ENCODE measurements around the gene TPCN1.

The TPCN1 gene

DNA sequence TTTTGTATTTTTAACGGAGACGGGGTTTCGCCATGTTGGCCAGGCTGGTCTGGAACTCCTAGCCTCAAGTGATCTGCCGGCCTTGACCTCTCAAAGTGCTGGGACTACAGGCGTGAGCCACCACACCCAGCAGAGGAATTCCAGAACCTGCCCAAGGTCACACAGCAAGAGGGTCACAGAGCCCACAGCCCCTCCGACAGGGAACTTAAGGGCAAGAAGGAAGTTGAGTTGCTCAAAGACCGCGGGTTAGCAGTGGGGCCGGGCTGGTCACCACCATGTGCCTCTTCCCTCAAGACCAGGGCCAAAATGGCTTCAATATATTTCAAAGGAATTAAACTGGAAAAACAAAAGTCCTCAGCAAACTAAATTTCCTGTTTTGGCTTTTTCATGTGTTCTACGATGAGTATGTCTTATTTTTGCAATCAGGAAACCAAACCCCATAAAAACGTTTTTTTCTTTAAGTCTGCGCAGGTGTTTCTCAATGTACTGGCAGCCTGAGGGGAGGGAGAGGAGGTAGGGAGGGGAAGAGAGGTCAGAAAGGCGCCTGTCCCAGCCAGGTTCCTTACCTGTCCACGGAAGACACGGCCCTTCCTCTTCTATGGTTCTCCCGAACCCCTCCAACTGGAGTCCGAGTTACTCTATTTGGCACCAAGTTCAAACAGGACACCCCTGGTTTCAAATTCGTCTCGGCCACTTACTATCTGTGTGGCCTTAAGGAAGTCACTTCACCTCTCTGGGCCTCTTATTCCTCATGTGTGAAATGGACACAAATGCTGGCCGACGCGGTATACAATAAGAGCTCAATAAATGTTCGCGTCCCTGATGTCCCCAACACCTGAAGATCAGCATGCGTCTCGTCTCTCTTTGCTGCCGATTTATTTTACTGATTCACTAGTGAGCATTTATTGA lies 112.9 kb downstream of the TPCN1 start:
- no peak for DNase-seq (ENCODE audit: low read depth in 2 of 2)

DNA sequence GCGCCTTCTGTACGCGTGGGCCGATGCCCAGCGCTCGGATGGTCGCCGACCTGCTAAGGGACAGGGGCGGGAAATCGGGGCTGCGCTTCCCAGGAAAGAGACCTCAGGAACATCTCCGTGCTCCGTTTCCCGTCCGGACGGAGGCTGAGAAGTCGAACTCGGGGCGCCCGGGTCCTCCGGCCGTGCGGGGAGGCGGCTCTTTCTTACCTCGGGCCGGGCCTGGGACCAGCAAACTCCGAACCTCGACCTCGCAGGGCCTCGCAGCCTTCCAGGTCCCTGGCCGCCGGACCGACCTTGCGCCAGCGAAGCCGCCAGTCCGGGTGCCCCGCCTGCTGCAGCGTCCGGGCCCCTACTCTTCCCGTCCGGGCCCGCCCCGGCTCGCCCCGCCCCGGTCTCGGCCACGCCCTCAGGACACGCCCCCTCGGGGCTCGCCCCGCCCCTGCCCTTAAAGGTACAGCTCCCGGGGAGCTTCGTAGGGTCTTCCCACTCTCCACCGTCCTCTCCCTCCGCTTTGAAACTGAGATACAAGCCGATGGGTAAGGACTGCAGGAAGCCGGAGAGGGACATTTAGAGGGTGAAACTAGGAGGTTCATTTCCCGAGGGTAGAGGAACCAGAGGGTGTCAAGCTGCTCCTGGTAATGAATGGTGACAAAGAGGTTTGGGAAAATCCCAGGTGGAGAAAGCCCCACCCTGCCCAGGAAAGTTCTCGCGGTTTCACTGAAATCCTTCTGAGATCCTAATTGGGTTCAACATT lies 113.7 kb downstream of the TPCN1 start, which contains the start of gene SLC8B1:
TSS of gene SLC8B1 (minus strand) at position 324 of the 754 bp plus-strand sequence. CDS start 2,231 bp downstream, outside the sequence.
- DNase-seq (ENCODE audit: low read depth in 2 of 2): peak; percentile 79 to 81

DNA sequence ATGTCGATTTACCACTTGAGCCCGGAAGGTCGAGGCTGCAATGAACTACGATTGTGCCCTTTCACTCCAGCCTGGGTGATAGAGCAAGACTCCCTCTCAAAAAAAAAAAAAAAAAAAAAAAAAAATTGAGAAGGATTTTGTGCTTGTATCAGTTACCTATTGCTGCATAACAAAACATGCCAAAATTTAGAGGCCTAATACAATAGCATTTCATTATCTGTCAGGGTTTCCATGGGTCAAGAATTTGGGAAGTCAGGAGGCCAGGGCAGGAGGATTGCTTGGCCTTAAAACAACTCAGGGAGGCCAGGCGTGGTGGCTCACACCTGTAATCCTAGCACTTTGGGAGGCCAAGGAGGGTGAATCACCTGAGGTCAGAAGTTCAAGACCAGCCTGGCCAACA lies 118.3 kb downstream of the TPCN1 start:
- DNase-seq (ENCODE audit: low read depth in 2 of 2): no peak

DNA sequence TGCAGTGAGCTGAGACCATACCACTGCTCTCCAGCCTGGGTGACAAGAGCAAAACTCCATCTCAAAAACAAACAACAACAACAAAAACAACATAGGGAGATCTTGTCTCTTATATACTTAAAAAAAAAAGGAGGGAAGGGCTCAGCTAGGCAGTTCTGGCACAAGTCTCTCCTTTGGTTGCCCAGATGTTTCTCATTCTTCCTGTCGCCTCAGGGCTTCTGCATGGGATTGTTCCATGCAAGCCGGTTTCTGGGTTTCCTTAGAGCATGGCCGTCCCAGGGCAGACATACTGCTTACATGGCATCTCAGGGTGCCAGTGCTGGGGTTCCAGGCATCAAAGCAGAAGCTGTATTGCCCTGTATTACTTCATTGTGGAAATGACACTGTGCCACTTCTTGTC lies 118.8 kb downstream of the TPCN1 start:
- no peak for DNase-seq (ENCODE audit: low read depth in 2 of 2)

DNA sequence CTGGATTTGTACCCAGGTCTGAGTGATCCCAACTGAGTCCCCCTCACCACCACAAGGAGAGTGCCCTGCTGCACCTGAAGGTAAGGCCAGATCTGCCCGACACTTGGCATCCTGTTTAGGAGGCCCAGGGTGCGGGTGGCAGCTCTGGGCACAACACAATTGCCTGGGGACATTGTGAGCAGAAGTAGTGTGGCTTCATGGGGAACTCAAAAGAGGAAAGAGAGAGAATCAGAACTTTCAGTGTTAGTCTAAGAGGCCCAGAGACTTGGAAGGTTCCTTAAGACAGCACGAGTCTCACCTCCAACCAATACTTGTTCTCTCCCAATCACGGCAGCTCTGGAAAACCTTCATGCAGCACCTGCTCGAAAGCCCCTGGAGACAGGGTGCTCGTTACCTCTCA lies 120.3 kb downstream of the TPCN1 start:
- DNase-seq (ENCODE audit: low read depth in 2 of 2): no peak

DNA sequence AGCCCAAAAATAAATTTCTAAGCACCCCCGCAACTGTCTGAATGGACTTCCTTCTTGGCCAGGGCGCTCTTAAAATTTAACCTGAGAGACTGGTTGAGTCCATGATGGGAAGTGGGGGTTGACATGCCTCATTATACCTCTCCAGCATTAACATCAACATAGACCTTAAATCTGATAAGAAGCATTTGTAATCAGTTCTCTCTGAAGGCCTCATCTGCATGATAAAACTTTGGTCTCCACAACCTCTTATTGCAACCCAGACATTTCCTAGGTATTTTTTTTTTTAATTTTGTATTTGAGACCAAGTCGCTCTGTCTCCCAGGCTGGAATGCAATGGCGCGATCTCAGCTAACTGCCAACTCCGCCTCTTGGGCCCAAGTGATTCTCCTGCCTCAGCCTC lies 124.1 kb downstream of the TPCN1 start:
- DNase-seq (ENCODE audit: low read depth in 2 of 2): no peak

DNA sequence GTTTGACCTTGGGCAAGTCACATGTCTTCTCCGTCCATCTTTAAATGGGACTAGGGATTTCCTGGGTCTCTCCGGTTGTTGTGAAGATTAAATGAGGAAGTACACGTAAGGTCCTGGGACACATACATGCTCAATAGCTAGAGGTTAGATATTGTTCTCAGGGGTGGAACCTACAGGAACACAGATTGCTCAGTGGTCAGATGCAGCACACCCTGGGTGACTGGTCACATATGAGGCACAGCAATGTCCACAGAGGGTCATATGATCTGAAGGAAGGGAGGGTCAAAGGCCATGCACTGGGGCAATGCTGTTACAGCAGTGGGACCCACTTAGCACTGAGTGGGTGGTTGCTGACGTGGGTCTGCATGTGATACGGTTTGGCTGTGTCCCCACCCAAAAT lies 125.1 kb downstream of the TPCN1 start:
- no peak for DNase-seq (ENCODE audit: low read depth in 2 of 2)

DNA sequence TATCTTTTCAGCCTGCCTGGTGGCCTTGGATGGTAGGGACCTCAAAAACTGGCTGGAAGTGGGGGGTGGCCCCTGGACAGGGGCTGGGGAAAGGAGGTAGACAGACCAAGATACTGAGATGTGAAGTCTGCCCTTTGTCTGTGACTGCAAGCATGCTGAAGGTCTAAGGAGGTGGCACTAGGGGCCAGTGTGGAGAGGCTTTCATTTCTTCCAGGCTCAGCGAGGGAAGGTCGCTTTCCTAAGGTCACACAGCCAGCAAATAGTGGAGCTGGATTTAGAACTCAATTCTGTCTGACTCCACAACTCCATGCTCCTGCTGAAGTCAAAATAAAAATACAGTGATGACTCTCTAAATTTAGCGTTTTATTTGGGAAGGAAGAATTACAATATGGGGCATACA lies 125.8 kb downstream of the TPCN1 start:
- no peak for DNase-seq (ENCODE audit: low read depth in 2 of 2)

DNA sequence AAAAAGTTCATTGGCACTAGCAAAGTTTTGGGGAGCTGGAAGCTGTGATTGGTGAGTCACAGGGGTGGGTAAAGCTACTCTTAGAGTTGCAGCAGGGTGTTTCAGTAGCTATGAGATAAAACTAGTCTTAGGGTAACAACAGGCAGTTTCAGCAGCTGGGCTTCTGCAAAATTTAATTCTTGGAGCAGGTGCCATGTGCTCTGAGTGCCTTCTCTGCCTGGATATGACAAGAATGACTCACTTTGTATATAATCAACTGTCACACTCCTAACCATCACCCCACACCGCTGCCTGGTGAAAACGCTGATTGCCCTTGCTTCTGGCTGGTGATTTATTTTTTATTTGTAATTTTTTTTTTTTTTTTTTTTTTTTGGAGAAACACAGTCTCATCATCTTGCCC lies 126.6 kb downstream of the TPCN1 start:
- DNase-seq (ENCODE audit: low read depth in 2 of 2): no peak

Data from stimulated activated CD8-positive, alpha-beta memory T cell treated with anti-CD3 and anti-CD28 coated beads, Interleukin-15, amount 100 ng/mL, for 48 hours (primary cell).